Keratinocyte (primary cell): ENCODE data around the gene ANO2.

Experiments used
- EZH2 ChIP-seq: IDR thresholded peaks from one replicate; pipeline ENCODE4 v1.6.1; 2012; ENCODE audit warnings: inconsistent platforms, mild to moderate bottlenecking, low read length, moderate library complexity
- TF ChIP-seq, protein P1 (sequence below), 3 experiments: IDR thresholded peaks in 1 of 3; conservative IDR thresholded peaks in 1 of 3; optimal IDR thresholded peaks in 1 of 3; 2 replicates in 2 of 3; 3 replicates in 1 of 3; pipeline versions ENCODE3 to v1.5.1; 2011; ENCODE audit warnings: low read length in 3 of 3, mild to moderate bottlenecking in 3 of 3, moderate library complexity in 2 of 3, control low read depth in 1 of 3, inconsistent platforms in 1 of 3; ENCODE audit not compliant: insufficient read depth in 2 of 3; ENCODE audit errors: extremely low read depth in 1 of 3

DNA sequence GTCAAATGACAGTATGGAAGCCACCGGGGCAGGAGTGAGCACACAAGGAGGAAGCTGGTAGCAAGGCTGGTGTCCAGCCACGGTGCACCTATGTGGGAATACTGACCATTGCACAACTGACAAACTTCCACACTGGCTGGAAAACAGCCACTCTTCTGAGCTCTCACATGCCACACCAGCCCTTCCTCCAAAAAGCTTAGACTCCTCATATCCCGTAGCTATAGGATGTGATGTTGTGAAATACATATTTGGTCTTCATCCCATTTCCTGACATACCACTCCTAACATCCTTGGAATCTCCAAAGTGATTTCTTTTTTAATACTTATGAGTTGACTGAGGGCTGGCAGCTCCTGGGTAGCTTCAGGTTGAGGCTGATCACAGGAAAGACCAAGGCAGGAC, 409.5 kb downstream of the ANO2 start:
- no peak for TF ChIP-seq EZH2
- TF ChIP-seq, protein P1, sequence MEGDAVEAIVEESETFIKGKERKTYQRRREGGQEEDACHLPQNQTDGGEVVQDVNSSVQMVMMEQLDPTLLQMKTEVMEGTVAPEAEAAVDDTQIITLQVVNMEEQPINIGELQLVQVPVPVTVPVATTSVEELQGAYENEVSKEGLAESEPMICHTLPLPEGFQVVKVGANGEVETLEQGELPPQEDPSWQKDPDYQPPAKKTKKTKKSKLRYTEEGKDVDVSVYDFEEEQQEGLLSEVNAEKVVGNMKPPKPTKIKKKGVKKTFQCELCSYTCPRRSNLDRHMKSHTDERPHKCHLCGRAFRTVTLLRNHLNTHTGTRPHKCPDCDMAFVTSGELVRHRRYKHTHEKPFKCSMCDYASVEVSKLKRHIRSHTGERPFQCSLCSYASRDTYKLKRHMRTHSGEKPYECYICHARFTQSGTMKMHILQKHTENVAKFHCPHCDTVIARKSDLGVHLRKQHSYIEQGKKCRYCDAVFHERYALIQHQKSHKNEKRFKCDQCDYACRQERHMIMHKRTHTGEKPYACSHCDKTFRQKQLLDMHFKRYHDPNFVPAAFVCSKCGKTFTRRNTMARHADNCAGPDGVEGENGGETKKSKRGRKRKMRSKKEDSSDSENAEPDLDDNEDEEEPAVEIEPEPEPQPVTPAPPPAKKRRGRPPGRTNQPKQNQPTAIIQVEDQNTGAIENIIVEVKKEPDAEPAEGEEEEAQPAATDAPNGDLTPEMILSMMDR (optimal IDR thresholded peaks at IDR 0.05 in 1 of 3, IDR thresholded peaks at IDR 0.05 in 1 of 3, conservative IDR thresholded peaks at IDR 0.05 in 1 of 3; ENCODE audit: extremely low read depth in 1 of 3, insufficient read depth in 2 of 3, low read length in 3 of 3): no peak
